ENCODE results near the gene TRPV6. TPM values are rescaled to one million over a fixed set of nuclear protein-coding genes. Genes with fewer than 3 reads are reported as not detected.

Gene TRPV6
- total and polyA plus RNA-seq, 2 donors from 2014 or later, result 4.4 to 5.5 TPM

GRCh38 chr7:142838461-142839213, 46.9 kb downstream of the TRPV6 start:
- Histone ChIP-seq H3K9me3 (ENCODE audit: control insufficient read depth in 2 of 3, insufficient read depth in 1 of 3, low read length in 3 of 3) (no peaks in the 10 kb centered on the region), H3K36me3 (ENCODE audit: control insufficient read depth in 2 of 3, insufficient read depth in 3 of 3, low read length in 3 of 3) (no peaks in the 10 kb centered on the region), H3K27ac (ENCODE audit: low read depth in 2 of 2, low read length in 2 of 2) (no peak overlapping the region), H3K9ac (ENCODE audit: low read length in 3 of 3) (no peak overlapping the region), H3K4me1 (ENCODE audit: control insufficient read depth in 2 of 3, insufficient read depth in 2 of 3, low read depth in 1 of 3, low read length in 3 of 3) (no peaks in the 10 kb centered on the region), H3K4me3 (ENCODE audit: low read length in 3 of 3) (no peak overlapping the region), H3K27me3 (ENCODE audit: control insufficient read depth, insufficient read depth, low read length) (no peaks in the 10 kb centered on the region)
- DNase-seq (no peak), FAIRE-seq (no peak)
- TF ChIP-seq, protein P1, sequence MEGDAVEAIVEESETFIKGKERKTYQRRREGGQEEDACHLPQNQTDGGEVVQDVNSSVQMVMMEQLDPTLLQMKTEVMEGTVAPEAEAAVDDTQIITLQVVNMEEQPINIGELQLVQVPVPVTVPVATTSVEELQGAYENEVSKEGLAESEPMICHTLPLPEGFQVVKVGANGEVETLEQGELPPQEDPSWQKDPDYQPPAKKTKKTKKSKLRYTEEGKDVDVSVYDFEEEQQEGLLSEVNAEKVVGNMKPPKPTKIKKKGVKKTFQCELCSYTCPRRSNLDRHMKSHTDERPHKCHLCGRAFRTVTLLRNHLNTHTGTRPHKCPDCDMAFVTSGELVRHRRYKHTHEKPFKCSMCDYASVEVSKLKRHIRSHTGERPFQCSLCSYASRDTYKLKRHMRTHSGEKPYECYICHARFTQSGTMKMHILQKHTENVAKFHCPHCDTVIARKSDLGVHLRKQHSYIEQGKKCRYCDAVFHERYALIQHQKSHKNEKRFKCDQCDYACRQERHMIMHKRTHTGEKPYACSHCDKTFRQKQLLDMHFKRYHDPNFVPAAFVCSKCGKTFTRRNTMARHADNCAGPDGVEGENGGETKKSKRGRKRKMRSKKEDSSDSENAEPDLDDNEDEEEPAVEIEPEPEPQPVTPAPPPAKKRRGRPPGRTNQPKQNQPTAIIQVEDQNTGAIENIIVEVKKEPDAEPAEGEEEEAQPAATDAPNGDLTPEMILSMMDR (IDR thresholded peaks at IDR 0.05; ENCODE audit: borderline replicate concordance, extremely low read depth, insufficient read depth), result no peak
- intact Hi-C loops (cut with DNase I), result no loop called here

DNA sequence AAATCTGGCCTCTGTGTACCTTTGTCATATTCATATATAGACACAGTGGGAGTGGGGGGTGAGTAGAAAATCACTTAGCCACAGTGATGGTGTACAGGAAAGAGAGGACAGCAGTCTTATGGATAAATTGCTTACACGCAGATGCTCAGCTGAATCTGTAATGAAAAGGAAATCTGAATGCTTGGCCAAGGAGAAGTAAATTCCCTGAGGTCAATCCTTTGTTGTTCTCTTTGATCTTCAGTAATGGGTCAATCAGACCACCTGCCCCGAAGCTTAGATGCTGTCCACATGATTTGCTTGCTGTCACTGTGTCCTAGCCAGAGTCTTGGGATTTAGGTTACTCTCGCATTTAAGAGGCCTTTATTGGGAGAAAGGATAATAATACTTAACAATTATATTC, 49.1 kb downstream of the TRPV6 start:
- Histone ChIP-seq H3K9me3 (ENCODE audit: control insufficient read depth in 2 of 3, insufficient read depth in 1 of 3, low read length in 3 of 3) (no peaks in the 10 kb centered on the region), H3K27ac (ENCODE audit: low read depth in 2 of 2, low read length in 2 of 2) (no peak overlapping the region), H3K4me1 (ENCODE audit: control insufficient read depth in 2 of 3, insufficient read depth in 2 of 3, low read depth in 1 of 3, low read length in 3 of 3) (no peaks in the 10 kb centered on the region), H3K9ac (ENCODE audit: low read length in 3 of 3) (no peak overlapping the region), H3K27me3 (ENCODE audit: control insufficient read depth, insufficient read depth, low read length) (no peaks in the 10 kb centered on the region), H3K36me3 (ENCODE audit: control insufficient read depth in 2 of 3, insufficient read depth in 3 of 3, low read length in 3 of 3) (no peaks in the 10 kb centered on the region), H3K4me3 (ENCODE audit: low read length in 3 of 3) (no peak overlapping the region)
- TF ChIP-seq, protein P1 (IDR thresholded peaks at IDR 0.05; ENCODE audit: borderline replicate concordance, extremely low read depth, insufficient read depth), result no peak
- intact Hi-C loops (cut with DNase I), result no loop called here
- DNase-seq (no peak), FAIRE-seq (no peak)

DNA sequence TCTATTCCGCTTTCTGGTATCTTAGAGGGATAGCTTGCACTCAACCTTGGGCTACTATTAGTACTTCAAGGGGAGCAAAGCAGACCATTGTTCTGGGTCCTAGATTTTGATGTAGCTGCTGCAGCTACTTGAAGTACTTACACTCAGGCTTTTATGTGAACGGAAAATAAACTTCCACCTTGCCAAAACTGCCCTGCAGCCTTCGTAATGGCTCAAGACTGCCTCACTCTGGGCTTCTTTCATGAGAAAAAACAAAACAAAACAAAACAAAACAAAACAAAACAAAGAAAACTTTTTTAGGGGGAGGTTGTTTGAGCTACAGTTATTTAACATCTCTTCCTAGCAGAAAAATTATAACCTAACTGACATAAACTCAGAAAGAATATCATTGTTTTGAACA, 50.1 kb downstream of the TRPV6 start:
- no peak overlapping the region for H3K4me3 ChIP-seq (ENCODE audit: low read length in 3 of 3)
- intact Hi-C loops (cut with DNase I), result no loop called here
- no peaks in the 10 kb centered on the region for H3K9me3 ChIP-seq (ENCODE audit: control insufficient read depth in 2 of 3, insufficient read depth in 1 of 3, low read length in 3 of 3)
- no peak for FAIRE-seq
- no peaks in the 10 kb centered on the region for H3K27me3 ChIP-seq (ENCODE audit: control insufficient read depth, insufficient read depth, low read length)
- H3K36me3 ChIP-seq (ENCODE audit: control insufficient read depth in 2 of 3, insufficient read depth in 3 of 3, low read length in 3 of 3), result no peaks in the 10 kb centered on the region
- H3K27ac ChIP-seq (ENCODE audit: low read depth in 2 of 2, low read length in 2 of 2), result no peak overlapping the region
- no peaks in the 10 kb centered on the region for H3K4me1 ChIP-seq (ENCODE audit: control insufficient read depth in 2 of 3, insufficient read depth in 2 of 3, low read depth in 1 of 3, low read length in 3 of 3)
- TF ChIP-seq, protein P1 (IDR thresholded peaks at IDR 0.05; ENCODE audit: borderline replicate concordance, extremely low read depth, insufficient read depth), result no peak
- no peak overlapping the region for H3K9ac ChIP-seq (ENCODE audit: low read length in 3 of 3)
- no peak for DNase-seq
